GM18511 (cell line): ENCODE results near the gene PRKCE.
A peak's percentile ranks its signal among the peaks of the same experiment; 100 is the strongest.
"Not testable (repeated sequence)": the region's sequence is repeated elsewhere in the genome, so short reads cannot be mapped to it uniquely, and the experiment has no call there.

Source experiments
- ATAC-seq: cut with Tn5 transposase; IDR thresholded peaks from one replicate; pipeline ENCODE4 v1.9.1; 2021; ENCODE audit warnings: mild to moderate bottlenecking, moderate library complexity; ENCODE audit not compliant: unreplicated experiment

The PRKCE gene

GRCh38 chr2:45695480-45696007 lies 44.1 kb downstream of the PRKCE start:
- peak; percentile 52 for ATAC-seq

GRCh38 chr2:45696708-45697107 lies 45.2 kb downstream of the PRKCE start:
- no peak for ATAC-seq

- no peak for ATAC-seq
Measured at GRCh38 chr2:45697190-45697589, 45.7 kb downstream of the PRKCE start.

GRCh38 chr2:45698554-45698953 lies 47.1 kb downstream of the PRKCE start:
- ATAC-seq = no peak

- ATAC-seq = peak; percentile 79
Measured at GRCh38 chr2:45699032-45699658, 47.7 kb downstream of the PRKCE start.

- ATAC-seq = no peak
Measured at GRCh38 chr2:45700407-45701013, 49.0 kb downstream of the PRKCE start.

- ATAC-seq = no peak
Measured at GRCh38 chr2:45705233-45705632, 53.8 kb downstream of the PRKCE start.

GRCh38 chr2:45706033-45706432 lies 54.6 kb downstream of the PRKCE start:
- ATAC-seq = no peak

GRCh38 chr2:45707006-45707405 lies 55.5 kb downstream of the PRKCE start:
- ATAC-seq = no peak

GRCh38 chr2:45707661-45708060 lies 56.2 kb downstream of the PRKCE start:
- ATAC-seq = no peak

GRCh38 chr2:45708501-45708900 lies 57.0 kb downstream of the PRKCE start:
- ATAC-seq = no peak

GRCh38 chr2:45709137-45709536 lies 57.7 kb downstream of the PRKCE start:
- no peak for ATAC-seq

- no peak for ATAC-seq
Measured at GRCh38 chr2:45710468-45710867, 59.0 kb downstream of the PRKCE start.

GRCh38 chr2:45711224-45711623 lies 59.7 kb downstream of the PRKCE start:
- ATAC-seq = no peak

- no peak for ATAC-seq
Measured at GRCh38 chr2:45712570-45712969, 61.1 kb downstream of the PRKCE start.

GRCh38 chr2:45713136-45713535 lies 61.7 kb downstream of the PRKCE start:
- no peak for ATAC-seq

GRCh38 chr2:45713591-45713990 lies 62.1 kb downstream of the PRKCE start:
- peak; percentile 51 for ATAC-seq

- ATAC-seq = no peak
Measured at GRCh38 chr2:45714679-45715078, 63.2 kb downstream of the PRKCE start.

- no peak for ATAC-seq
Measured at GRCh38 chr2:45715601-45716379, 64.3 kb downstream of the PRKCE start.

- not testable (repeated sequence) for ATAC-seq
Measured at GRCh38 chr2:45716432-45716831, 65.0 kb downstream of the PRKCE start.

GRCh38 chr2:45716915-45717314 lies 65.4 kb downstream of the PRKCE start:
- no peak for ATAC-seq

GRCh38 chr2:45720210-45720609 lies 68.7 kb downstream of the PRKCE start:
- no peak for ATAC-seq
